ENCODE results near the gene SULT1E1. TPM values are rescaled to one million over a fixed set of nuclear protein-coding genes. Genes with fewer than 3 reads are reported as not detected.
"Not testable (repeated sequence)": the region's sequence is repeated elsewhere in the genome, so short reads cannot be mapped to it uniquely, and the experiment has no call there.

The SULT1E1 gene
- total RNA-seq, 1 experiment from 2014 or later = 3.1 TPM

- DNase-seq (ENCODE audit: low spot score) = no peak
These were observed 16.6 kb downstream of the SULT1E1 start for GRCh38 chr4:69843301-69843700.

GRCh38 chr4:69838977-69839376 lies 21.0 kb downstream of the SULT1E1 start:
- no peak for DNase-seq (ENCODE audit: low spot score)

GRCh38 chr4:69836287-69836686 lies 23.7 kb downstream of the SULT1E1 start:
- DNase-seq (ENCODE audit: low spot score) = no peak

GRCh38 chr4:69835766-69836165 lies 24.2 kb downstream of the SULT1E1 start:
- no peak for DNase-seq (ENCODE audit: low spot score)

GRCh38 chr4:69833251-69833650 lies 26.7 kb downstream of the SULT1E1 start:
- DNase-seq (ENCODE audit: low spot score) = no peak

- DNase-seq (ENCODE audit: low spot score) = no peak
These were observed 27.5 kb downstream of the SULT1E1 start for GRCh38 chr4:69832326-69833030.

GRCh38 chr4:69831646-69832325 lies 28.2 kb downstream of the SULT1E1 start:
- DNase-seq (ENCODE audit: low spot score) = no peak

- no peak for DNase-seq (ENCODE audit: low spot score)
These were observed 28.7 kb downstream of the SULT1E1 start for GRCh38 chr4:69831270-69831627.

GRCh38 chr4:69830560-69831269 lies 29.2 kb downstream of the SULT1E1 start:
- DNase-seq (ENCODE audit: low spot score) = peak; percentile 22

GRCh38 chr4:69830192-69830559 lies 29.8 kb downstream of the SULT1E1 start:
- DNase-seq (ENCODE audit: low spot score) = no peak

GRCh38 chr4:69829678-69830077 lies 30.3 kb downstream of the SULT1E1 start:
- DNase-seq (ENCODE audit: low spot score) = no peak

- no peak for DNase-seq (ENCODE audit: low spot score)
These were observed 31.1 kb downstream of the SULT1E1 start for GRCh38 chr4:69828828-69829227.

GRCh38 chr4:69825056-69825455 lies 34.9 kb downstream of the SULT1E1 start:
- not testable (repeated sequence) for DNase-seq (ENCODE audit: low spot score)

- peak; percentile 80 for DNase-seq (ENCODE audit: low spot score)
These were observed 36.3 kb downstream of the SULT1E1 start for GRCh38 chr4:69823481-69824186.

GRCh38 chr4:69823048-69823447 lies 36.9 kb downstream of the SULT1E1 start:
- DNase-seq (ENCODE audit: low spot score) = no peak

- no peak for DNase-seq (ENCODE audit: low spot score)
These were observed 37.7 kb downstream of the SULT1E1 start for GRCh38 chr4:69822198-69822597.

- DNase-seq (ENCODE audit: low spot score) = no peak
These were observed 41.8 kb downstream of the SULT1E1 start for GRCh38 chr4:69818060-69818639.

GRCh38 chr4:69816236-69816635 lies 43.7 kb downstream of the SULT1E1 start:
- no peak for DNase-seq (ENCODE audit: low spot score)

GRCh38 chr4:69813628-69814027 lies 46.3 kb downstream of the SULT1E1 start:
- DNase-seq (ENCODE audit: low spot score) = no peak

GRCh38 chr4:69811166-69811565 lies 48.8 kb downstream of the SULT1E1 start:
- DNase-seq (ENCODE audit: low spot score) = no peak

- DNase-seq (ENCODE audit: low spot score) = no peak
These were observed 59.3 kb downstream of the SULT1E1 start for GRCh38 chr4:69800599-69800998.

- DNase-seq (ENCODE audit: low spot score) = no peak
These were observed 60.6 kb downstream of the SULT1E1 start for GRCh38 chr4:69799337-69799736.

Data from H4 (cell line).